SK-MEL-5 (cell line): ENCODE results near the gene GBF1. TPM values are rescaled to one million over a fixed set of nuclear protein-coding genes. Genes with fewer than 3 reads are reported as not detected.
"Not testable (repeated sequence)": the region's sequence is repeated elsewhere in the genome, so short reads cannot be mapped to it uniquely, and the experiment has no call there.

Experiments used
- DNase-seq: peaks from one replicate; pipeline ENCODE4 v3.0.0-alpha.2; 2016; ENCODE audit warnings: low read depth, low spot score
- in situ Hi-C: cut with HindIII; loops from 2 replicates; pipeline ENCODE4 v1.10.0; 2016; ENCODE audit warnings: low sequenced_read_pairs, high pct_unique_total_duplicates, low pct_unique_long_range_greater_than_20kb
- polyA plus RNA-seq, 2 experiments: library from polyadenylated mRNA; depleted of rRNA; stranded (reverse); fragments of >200 nt; gene quantifications; 2 replicates each; pipeline ENCODE4 v1.2.3, GENCODE V29; 2015
- total RNA-seq: library from RNA; depleted of rRNA; stranded (reverse); fragments of >200 nt; shearing (Covaris generic); gene quantifications from 2 replicates; pipeline ENCODE4 v1.2.3, GENCODE V29; 2014; rRNA removed

GBF1 gene
- 14.6 and 17.2 TPM in 2 replicates for total RNA-seq
- 30.0 and 38.4 TPM in 2 replicates for polyA plus RNA-seq (2015; cell fraction: cytosol; rRNA removed)
- 25.6 and 36.3 TPM in 2 replicates for polyA plus RNA-seq (2015; cell fraction: nucleus; rRNA removed)

DNA sequence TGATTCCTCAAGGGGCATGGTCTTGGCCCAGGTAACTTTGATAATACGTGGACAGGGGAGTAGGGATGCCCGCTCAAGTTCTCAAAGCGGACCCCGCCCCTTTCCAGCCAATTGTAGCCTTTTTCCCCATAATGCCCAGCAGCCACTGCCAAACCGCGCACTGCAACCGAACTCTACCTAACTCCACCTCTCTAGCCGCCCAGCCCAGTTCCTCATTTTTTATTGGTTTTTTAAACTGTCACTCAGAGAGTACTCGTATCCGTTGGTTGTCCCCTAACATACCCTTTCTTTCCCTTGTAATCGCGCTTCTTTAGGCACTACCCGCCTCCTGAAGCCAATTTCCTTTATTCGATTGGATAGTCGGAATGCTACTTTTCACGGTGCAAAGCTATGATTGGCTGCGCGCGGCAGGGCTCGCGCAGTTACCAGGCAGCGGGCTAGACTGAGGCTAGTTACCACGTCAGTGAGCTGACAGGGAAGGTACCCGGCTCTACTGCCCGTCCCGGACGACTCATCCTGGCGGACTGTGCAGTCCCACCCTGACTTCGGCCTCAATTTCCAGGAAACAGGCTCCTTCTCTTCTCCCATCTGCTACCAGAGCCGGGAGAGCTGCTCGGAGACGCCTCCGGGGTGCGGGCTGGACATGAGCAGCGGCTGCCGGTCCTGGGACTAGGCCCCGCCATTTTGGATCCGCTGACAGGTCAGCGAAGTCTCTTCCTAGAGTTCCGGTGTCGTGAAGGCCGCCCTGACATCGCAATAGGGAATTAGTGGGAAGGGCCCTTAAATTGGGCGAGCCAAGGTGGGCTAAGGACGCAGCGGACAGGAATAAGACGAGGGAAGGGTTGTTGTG, at the start of gene GBF1:
GBF1 (plus strand) TSS at position 451 of the 850 bp plus-strand sequence. CDS start 13,407 bp downstream, outside the sequence.
- in situ Hi-C loops, result no loop called here
- DNase-seq, result peak; percentile 99

- DNase-seq, result no peak
- in situ Hi-C loops, result no loop called here
These were observed 48.4 kb upstream of the GBF1 start for GRCh38 chr10:102196893-102197292.

DNA sequence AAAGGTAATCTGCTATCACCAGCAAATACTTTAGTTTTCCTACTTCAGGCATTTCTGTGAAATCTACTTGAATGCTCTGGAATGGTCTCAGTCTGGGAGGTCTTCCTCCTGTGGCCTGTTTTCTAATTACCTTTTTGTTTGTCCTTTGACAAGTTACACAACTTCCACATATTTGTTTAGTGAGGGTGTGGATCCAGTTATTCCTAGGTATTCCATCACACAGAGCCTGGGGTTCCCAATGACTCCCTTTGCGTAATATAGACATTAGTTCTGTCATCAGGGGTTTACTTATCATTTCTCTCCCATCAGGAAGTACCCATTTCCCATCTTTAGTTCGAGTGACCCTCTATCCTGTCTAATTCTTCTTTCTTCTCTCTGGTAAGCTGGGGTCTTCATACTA, 47.3 kb upstream of the GBF1 start:
- in situ Hi-C loops, result no loop called here
- no peak for DNase-seq

DNA sequence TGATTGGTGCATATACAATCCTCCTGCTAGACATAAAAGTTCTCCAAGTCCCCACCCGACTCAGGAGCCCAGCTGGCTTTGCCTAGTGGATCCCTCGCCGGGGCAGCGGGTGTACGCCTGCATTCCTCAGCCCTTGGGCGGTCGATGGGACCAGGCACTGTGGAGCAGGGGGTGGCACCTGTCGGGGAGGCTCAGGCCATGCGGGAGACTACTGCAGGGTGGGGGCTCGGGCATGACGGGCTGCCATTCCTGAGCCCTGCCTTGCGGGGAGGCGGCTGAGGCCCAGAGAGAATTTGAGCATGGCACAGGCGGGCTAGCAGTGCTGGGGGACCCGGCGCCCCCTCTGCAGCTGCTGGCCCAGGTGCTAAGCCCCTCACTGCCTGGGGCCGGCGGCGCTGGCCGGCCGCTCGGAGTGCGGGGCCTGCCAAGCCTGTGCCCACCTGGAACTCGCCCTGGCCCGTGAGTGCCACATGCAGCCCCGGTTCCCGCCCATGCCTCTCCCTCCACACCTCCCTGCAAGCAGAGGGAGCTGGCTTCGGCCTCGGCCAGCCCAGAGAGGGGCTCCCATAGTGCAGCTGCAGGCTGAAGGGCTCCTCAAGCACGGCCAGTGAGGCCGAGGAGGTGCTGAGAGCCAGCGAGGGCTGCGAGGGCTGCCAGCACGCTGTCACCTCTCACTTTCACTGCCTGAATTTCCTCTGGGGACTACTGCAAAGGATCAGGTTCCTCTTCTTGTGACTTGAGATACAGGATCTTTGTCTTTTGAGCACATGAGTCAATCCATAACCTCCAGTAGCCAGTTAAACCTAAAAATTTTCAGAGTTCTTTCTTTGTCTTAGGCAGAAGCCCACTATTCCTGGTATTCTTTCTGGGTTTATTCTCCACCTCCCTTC, 44.3 kb upstream of the GBF1 start:
- in situ Hi-C loops, result no loop called here
- DNase-seq, result no peak

GRCh38 chr10:102202386-102202785, 42.9 kb upstream of the GBF1 start:
- DNase-seq, result no peak
- in situ Hi-C loops, result no loop called here

GRCh38 chr10:102208311-102209035, 36.9 kb upstream of the GBF1 start:
- no peak for DNase-seq
- in situ Hi-C loops, result no loop called here

DNA sequence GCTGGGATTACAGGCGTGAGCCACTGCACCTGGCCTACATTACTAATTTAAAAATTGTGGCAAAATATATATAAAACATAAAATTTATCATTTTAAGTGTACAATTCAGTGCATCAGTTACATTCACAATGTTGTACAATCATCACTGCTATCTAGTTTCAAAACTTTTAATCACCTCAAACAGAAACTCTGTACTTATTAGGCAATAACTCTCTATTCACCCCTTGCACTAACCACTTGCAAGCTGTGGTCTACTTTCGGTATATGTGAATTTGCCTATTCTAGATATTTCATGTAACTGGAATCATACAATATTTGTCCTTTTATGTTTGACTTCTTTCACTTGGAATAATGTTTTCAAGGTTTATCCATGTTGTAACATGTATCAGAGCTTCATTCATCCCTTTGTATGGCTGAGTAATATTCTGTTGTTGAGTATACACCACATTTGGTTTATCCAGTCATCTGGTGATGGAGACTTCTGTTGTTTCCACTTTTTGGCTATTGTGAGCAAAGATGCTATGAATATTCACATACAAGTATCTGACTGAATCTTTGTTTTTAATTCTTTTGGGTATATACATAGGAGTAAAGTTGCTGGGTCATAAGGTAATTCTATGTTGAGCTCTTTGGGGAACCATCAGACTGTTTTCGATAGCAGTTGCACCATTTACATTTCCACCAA, 33.6 kb upstream of the GBF1 start:
- in situ Hi-C loops, result no loop called here
- DNase-seq, result no peak

- DNase-seq, in situ Hi-C loops: not testable (repeated sequence)
These were observed 31.7 kb upstream of the GBF1 start for GRCh38 chr10:102213599-102213998.

- in situ Hi-C loops, result no loop called here
- no peak for DNase-seq
These were observed 26.0 kb upstream of the GBF1 start for GRCh38 chr10:102219370-102219769.

- DNase-seq, result no peak
- in situ Hi-C loops, result no loop called here
These were observed 24.7 kb upstream of the GBF1 start for GRCh38 chr10:102220612-102221011.

DNA sequence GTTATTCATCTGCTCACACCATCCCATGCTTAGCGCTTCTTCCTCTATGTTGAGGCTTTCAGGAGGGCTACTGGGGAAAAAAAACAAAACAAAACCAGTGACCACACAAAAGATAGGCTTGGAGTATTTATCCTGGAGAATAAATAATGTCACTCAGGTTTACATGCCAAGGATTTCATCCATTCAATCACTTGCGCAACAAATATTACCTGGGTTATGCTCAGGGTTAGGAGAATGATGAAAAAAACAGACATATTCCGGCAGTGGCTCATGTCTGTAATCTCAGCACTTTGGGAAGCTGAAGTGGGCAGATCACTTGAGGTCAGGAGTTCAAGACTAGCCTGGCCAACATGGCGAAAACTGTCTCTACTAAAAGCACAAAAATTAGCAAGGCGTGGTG, 22.5 kb upstream of the GBF1 start:
- in situ Hi-C loops, result no loop called here

DNA sequence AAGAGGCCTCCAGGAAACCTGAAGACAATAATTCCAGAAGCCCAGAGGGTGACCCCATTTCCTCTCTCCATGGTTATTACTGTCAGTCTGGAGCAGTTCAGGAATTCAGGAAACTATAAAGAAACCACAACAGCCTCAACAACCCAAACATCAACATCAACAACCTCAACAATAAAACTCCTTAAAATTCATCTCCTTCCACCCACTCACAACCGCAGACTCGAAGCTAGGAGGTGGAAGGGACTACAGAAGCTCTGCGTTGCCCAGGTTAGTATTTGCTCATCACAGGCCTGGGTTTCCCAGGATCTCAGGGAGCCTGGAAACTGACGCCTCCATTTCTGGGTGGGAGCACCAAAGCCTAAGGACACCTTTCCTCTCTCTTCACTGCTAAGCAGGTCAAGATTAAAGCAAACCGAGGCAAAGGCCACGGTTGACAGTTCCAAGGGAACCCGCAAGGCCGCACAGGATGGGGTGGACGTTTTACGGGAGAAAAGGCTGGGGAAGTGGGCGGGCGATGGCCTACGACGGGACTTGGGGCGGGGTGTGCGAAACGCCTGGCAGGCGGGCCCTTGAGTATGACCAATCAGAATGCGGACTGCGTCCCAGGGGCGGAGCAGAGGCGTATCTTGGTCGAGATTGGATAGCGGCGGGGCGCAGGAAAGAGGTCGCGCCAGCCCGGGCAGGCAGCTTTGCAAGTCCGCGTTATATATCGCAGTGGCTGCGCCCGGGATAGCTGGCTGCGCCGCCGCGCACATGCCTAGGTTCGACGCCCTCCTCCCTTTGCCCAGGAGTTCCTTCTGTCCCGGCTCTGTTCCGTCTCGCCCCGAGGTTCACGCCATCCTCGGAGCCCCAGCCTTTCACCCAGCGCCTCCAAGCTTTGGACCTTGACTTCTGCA, 19.4 kb upstream of the GBF1 start, which contains the start of gene ELOVL3:
ELOVL3 (plus strand) TSS at position 654 of the 896 bp plus-strand sequence. CDS start 250 bp downstream, outside the sequence.
- peak; percentile 90 for DNase-seq
- in situ Hi-C loops, result no loop called here

More for the DNA sequence above, 22.5 kb upstream of the GBF1 start:
- DNase-seq, result no peak

DNA sequence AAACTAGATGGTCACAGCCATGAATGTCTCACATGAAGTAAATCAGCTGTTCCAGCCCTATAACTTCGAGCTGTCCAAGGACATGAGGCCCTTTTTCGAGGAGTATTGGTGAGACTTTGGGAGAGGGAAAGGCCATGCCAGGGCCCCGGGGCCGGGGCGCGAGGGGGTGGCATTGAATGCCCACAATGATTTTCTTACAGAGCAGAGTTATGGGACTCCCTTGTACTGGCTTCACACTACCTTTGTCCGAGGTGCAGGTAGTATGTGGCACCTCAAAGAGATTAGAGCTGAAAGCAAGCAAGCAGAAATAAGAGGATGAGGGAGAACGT, 18.8 kb upstream of the GBF1 start:
- DNase-seq, result no peak
- in situ Hi-C loops, result no loop called here

- no peak for DNase-seq
These were observed 18.3 kb upstream of the GBF1 start for GRCh38 chr10:102227050-102227449.

DNA sequence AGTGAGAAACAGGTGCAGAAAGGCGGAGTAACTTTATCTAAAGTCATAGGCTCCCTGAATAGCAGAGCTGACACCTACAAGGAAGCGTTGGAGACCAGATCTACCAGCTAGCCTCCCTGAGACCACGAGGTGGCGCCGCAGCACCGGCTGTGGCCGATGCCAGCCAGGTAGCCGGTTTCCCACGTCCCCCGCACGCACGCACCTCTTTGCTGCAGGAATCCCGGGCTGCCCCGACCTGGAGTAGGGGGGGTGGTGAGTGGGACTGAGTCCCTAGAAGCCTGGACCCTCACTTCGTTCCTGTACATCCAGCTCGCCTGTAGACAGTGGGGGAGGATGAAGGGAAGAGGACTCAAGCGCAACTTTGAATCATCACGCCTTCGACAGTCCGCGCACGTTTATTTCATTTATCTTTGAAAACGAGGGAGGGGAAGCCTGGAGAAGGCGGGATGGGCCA, 15.5 kb upstream of the GBF1 start:
- in situ Hi-C loops, result no loop called here
- peak; percentile 69 for DNase-seq

More at GRCh38 chr10:102227050-102227449, 18.3 kb upstream of the GBF1 start:
- in situ Hi-C loops, result no loop called here

- no peak for DNase-seq
- in situ Hi-C loops, result no loop called here
These were observed 15.0 kb upstream of the GBF1 start for GRCh38 chr10:102230264-102230860.
